NCI-H187 (cell line): ENCODE results near the gene CD80.
"Not testable (repeated sequence)": the region's sequence is repeated elsewhere in the genome, so short reads cannot be mapped to it uniquely, and the experiment has no call there.

Source experiments
- DNase-seq, 2 experiments: peaks; one replicate each; lab custom pipeline; 2025; lab: John Stamatoyannopoulos, UW

The CD80 gene

GRCh38 chr3:119582178-119582577 is 22.8 kb upstream of the CD80 start:
- DNase-seq: no peak

- no peak for DNase-seq
Observed at GRCh38 chr3:119580067-119580760, 20.8 kb upstream of the CD80 start.

GRCh38 chr3:119579366-119580066 is 20.1 kb upstream of the CD80 start, which contains the start of gene ADPRH:
Gene ADPRH, plus strand, starts transcription at chr3:119579492. Its CDS starts 2,678 bp downstream, at chr3:119582170.
- no peak for DNase-seq

GRCh38 chr3:119575507-119575906 is 16.1 kb upstream of the CD80 start:
- DNase-seq: no peak

- DNase-seq: no peak
Observed at GRCh38 chr3:119571688-119572087, 12.3 kb upstream of the CD80 start.

GRCh38 chr3:119571230-119571629 is 11.8 kb upstream of the CD80 start:
- no peak for DNase-seq

- DNase-seq: no peak
Observed at GRCh38 chr3:119570229-119570628, 10.8 kb upstream of the CD80 start.

- no peak for DNase-seq
Observed at GRCh38 chr3:119569156-119569555, 9.7 kb upstream of the CD80 start.

GRCh38 chr3:119563334-119563733 is 3.9 kb upstream of the CD80 start:
- DNase-seq: not testable (repeated sequence)

- no peak for DNase-seq
Observed at GRCh38 chr3:119562307-119562961, 3.0 kb upstream of the CD80 start.

- DNase-seq: no peak
Observed at GRCh38 chr3:119560160-119560559, 746 bp upstream of the CD80 start.

- DNase-seq: no peak
Observed at GRCh38 chr3:119558626-119559317, 642 bp downstream of the CD80 start.

GRCh38 chr3:119557877-119558269 is 1.5 kb downstream of the CD80 start:
- no peak for DNase-seq

- no peak for DNase-seq
Observed at GRCh38 chr3:119557192-119557876, 2.1 kb downstream of the CD80 start.

GRCh38 chr3:119555929-119556328 is 3.5 kb downstream of the CD80 start:
- no peak for DNase-seq

GRCh38 chr3:119555309-119555735 is 4.1 kb downstream of the CD80 start:
- DNase-seq: no peak

- DNase-seq: no peak
Observed at GRCh38 chr3:119553823-119554415, 5.5 kb downstream of the CD80 start.

- DNase-seq: not testable (repeated sequence)
Observed at GRCh38 chr3:119552928-119553327, 6.5 kb downstream of the CD80 start.

- DNase-seq: no peak
Observed at GRCh38 chr3:119551598-119551997, 7.8 kb downstream of the CD80 start.

- no peak for DNase-seq
Observed at GRCh38 chr3:119550192-119550910, 9.1 kb downstream of the CD80 start.

GRCh38 chr3:119548341-119548740 is 11.1 kb downstream of the CD80 start:
- DNase-seq: no peak
